GM12892 (cell line): ENCODE measurements around the gene TIMM22.

Source experiments
- POLR2A ChIP-seq: IDR thresholded peaks from 2 replicates; pipeline ENCODE4 v1.6.1; 2011; ENCODE audit warnings: low read depth, low read length, control low read depth
- POLR2AphosphoS5 ChIP-seq: IDR thresholded peaks from 2 replicates; pipeline ENCODE4 v1.6.1; 2011; ENCODE audit warnings: low read depth, low read length, control low read depth
- TAF1 ChIP-seq: IDR thresholded peaks from 2 replicates; pipeline ENCODE4 v1.6.1; 2011; ENCODE audit warnings: low read depth, mild to moderate bottlenecking, control low read depth, low read length, borderline replicate concordance

GRCh38 chr17:1050246-1050995, 53.5 kb downstream of the TIMM22 start:
- TF ChIP-seq POLR2A (no peak), POLR2AphosphoS5 (no peak), TAF1 (no peak)
